Amniotic stem cell (primary cell): Measurements from ENCODE around the gene PRM3.

Experiments
- DNase-seq: peaks from one replicate; lab custom pipeline; 2025; lab: John Stamatoyannopoulos, UW

Gene PRM3

DNA sequence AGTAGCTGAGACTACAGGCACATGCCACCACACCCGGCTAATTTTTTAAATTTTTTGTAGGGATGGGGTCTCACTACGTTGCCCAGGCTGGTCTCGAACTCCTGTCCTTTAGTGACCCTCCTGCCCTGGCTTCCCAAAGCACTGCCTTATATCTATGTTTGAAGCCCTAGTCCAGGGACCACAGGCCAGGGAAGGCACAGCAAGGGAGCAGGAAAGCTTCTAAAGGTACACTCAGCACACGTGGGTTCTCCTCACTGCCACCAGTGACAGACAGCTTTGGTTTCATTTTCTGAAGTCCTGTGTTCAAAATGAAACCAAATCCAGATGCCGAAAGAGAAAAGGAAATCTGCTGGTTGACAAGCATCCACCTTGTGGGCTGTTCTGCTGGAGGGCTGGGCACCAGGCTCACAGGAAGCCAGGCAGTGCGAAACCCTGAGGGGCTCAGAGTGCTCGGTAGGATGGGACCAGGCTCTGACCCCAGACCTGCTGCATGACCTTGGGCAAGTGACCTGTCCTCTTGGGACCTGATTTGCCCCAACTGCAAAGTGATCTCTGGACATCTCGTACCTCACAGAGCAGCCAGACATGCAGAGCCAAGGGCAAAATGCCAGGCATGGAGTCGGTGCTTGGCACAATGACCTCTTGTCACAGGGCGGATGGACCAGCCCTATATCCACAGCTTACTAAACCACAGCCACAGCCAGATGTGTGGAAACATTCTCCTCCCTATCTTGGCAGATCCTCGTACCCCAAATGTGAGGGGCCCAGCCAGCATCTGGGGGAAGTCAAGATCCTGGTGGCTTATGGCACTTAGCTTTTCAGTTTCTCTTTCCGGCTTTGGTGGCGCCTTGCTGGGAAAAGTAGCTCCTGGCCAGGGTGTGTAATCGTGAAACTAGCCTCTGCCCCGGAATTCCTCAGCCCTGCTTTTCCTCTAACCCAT lies 14.6 kb downstream of the PRM3 start:
- DNase-seq, result no peak

DNA sequence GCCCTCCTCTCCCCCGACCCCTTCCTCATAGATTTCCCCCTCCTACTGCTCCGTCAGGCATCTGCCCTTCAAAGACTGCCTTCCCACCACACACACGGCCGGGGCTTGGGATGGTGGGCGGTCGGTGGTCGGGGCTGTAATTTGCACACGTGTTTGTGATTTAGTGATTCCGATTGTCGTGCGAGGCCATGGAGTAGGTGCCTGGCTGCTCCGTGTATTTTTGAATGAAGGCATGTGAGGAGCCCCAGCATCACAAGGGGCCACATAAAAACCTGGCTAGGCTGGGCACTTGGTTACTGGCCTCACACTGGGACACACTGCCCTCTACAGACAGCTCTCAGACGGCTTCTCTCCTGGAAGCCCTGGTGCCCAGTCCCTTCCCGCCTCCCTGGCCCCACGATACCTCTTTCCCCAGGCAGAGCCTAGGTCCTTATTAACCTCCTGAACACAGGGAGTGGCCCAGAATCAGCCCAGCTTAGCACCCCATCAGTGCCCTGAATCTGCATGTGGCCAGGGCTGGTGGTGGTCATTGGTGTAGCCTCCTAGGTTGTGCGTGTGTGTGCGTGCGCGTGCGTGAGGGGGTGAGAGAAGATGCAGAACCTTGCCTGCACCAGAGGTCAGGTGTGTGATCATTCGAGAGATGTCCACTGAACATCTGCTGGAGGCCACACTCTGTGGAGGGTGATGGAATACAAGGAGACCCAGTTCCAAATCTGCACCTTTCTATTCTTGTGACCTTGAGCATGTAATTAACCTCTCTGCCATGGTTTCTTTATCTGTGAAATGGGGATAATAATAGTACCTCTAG lies 16.1 kb downstream of the PRM3 start:
- DNase-seq, result peak; percentile 68

DNA sequence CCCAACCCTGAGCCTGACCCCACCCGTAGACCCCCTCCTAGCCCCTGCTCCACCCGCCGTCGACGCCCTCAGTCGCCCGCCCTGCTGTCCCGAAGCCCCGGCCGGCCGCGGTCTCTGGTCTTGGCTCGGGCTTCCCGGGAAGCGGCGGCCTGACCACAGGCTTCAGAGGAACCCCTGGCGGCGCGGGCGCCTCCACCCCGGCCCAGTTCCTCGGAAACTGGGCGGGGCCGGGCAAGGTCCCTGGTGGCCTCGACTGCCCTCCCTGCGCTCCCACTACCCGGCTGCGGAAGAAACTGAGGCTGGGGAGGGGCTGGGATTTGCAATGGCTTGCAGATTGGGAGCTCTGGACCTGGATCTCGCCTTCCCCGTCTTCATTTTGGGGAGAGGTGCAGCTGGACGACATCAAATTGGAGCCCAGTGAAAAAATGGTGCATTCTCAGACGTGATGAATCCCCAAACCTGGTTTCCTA lies 16.7 kb downstream of the PRM3 start:
- DNase-seq, result peak; percentile 9

DNA sequence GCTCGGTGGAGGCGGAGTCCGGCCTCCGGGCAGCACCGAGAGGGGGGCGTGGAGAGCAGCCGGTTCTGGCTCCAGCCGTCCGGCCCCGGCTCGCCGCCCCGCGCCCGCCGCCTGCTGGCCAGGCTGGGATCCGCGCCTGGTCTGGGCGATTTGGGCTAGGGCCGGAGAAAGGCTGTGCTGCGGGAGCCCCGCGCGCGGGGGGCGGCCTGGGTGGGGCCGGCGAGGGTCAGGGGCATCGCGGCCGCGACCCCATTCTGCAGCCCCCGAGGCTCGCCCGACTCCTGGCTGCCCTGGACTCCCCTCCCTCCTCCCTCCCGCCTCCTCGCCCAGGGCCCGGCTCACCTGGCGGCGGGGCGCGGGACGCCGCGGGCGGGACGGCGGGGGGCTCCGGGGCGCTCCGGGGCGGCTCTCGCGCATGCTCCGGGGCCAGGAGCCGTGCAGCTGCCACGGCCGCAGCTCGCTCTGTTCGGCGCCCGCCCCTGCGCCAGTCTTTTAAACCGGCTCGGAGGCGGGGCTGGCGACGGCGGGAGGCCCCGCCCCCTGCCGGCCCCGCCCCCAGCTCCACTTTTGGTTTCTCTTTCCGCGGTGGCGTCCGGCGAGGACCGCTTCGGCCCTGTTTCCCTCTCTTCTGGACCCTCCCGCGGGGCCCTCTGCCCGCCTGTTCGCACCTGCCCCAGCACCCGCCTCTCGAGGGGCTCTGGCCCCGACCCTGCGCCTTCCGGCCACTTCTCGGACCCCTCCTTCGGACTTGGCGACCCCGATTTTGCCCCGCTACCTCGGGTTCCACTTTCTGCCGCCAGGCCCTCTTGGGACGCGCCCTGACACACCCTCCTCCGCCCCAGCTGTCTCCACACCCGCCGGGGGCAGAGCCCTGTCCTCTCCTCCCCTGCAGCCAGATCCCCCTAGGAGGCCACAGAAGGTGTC lies 17.4 kb downstream of the PRM3 start, which contains the start of gene SOCS1:
SOCS1 (minus strand) TSS at position 468 of the 924 bp plus-strand sequence. CDS start 726 bp downstream, outside the sequence.
- DNase-seq, result peak; percentile 74

DNA sequence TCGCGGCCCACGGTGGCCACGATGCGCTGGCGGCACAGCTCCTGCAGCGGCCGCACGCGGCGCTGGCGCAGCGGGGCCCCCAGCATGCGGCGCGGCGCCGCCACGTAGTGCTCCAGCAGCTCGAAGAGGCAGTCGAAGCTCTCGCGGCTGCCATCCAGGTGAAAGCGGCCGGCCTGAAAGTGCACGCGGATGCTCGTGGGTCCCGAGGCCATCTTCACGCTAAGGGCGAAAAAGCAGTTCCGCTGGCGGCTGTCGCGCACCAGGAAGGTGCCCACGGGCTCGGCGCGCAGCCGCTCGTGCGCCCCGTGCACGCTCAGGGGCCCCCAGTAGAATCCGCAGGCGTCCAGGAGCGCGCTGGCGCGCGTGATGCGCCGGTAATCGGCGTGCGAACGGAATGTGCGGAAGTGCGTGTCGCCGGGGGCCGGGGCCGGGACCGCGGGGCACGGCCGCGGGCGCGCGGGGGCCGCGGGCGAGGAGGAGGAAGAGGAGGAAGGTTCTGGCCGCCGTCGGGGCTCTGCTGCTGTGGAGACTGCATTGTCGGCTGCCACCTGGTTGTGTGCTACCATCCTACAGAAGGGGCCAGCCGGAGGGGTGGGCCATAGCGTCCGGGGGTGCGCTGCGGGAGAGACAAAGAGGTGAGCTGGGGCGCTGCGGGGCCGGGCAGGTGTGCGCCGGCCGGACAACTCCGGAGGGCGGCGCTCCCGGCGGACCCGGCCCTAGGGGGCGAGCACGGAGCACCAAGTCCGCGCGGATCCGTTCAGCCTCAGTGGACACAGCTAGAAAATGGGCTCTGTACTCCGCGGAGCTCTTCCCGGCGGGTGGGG lies 18.3 kb downstream of the PRM3 start:
- peak; percentile 11 for DNase-seq

DNA sequence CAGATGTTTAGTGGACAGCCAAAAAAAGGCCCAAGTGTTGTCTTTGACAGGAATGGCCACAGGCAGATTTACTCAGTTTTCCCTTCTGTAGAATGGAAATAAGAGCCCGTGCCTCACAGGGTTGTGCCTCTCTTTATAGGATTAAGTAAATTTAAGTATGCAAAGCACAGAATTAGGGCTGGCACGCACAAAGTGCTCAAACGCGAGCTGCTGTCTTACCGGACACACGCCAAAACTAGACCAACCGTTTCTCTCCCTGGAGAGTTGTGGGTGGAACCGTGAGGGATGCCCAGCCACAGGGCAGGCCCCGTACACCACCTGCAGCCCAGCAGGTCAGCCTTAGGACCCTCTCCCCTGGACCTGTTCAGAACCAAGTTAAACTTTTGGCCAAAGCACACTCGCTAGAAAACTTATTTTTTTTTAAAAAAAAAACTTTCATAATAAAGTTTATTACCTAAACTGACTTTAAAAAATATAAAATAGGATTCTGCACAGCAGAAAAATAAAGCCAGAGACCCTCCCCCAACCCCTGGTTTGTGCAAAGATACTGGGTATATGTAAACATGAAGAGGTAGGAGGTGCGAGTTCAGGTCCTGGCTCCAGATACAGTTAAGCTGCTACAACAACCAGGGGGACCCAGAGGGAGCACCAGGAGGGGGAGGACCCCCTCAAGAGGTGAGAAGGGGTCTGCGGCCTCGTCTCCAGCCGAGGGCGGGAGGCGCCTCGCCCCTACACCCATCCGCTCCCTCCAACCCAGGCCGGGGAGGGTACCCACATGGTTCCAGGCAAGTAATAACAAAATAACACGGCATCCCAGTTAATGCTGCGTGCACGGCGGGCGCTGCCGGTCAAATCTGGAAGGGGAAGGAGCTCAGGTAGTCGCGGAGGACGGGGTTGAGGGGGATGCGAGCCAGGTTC lies 19.2 kb downstream of the PRM3 start:
- DNase-seq, result no peak

DNA sequence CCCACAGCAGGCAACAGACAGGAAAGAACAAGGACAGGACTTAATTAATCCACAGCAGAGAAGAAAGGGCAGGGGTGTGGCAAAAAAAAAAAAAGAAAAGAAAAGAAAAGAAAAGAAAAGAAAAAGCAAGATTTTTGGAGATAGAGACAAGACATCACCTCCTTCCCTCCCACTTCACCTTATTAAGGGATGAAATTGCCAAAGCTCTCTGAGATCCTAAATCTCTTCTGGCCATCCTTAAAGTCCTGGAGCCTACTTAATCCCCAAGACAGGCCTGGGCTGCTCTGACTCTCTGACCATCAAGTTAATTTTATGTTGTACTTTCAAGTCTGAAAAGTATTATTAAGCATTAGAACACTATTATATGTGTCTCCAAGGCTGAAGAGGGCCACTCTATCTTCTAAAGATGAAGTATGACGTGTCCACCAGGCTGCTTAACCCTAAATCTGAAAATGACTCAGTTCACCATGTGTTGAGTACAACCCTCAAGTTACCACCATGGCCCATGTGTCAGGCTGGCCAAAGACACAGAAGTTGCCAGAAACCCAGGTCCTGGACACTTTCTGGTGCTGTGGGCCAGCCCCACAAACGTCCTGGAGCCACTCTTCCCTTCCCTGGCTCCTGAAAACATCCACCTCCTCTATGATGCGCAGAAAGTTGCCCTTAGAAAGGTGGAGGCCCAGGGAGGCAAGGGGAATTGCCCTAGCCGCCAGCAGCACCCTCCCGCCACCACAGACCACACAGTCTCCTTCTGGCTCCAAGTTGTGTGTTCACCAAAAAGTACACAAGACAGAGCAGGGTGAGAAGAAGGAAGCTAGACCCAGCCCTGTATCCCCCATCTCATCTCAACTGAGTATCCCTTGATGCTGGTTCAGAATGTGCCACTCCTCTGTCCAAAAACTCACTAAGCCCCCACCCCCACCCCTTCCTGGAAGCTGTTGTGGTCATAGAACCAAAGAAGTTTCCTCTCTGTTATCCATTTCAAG lies 20.1 kb downstream of the PRM3 start:
- DNase-seq, result no peak

DNA sequence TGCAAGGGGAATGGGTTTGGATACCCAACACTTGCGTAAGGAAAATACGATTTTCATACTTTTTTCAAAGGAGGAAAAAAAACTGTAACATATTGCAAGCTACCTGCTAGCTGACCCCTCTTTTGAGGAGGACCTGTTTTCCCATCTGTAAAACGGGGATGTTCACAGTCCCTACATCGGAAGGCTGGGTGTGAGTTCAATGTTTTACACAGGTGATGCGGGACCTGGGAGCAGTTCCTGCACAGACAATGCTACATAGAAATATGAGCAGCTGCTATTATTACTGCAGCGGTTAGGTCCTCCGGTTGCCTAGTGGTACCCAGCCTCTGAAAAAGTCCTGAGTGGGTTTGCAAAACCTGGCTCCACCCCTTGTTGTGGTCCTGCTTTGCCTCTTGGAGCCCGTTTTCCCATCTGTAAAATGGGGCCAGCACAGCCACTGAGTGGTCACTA lies 20.9 kb downstream of the PRM3 start:
- no peak for DNase-seq

DNA sequence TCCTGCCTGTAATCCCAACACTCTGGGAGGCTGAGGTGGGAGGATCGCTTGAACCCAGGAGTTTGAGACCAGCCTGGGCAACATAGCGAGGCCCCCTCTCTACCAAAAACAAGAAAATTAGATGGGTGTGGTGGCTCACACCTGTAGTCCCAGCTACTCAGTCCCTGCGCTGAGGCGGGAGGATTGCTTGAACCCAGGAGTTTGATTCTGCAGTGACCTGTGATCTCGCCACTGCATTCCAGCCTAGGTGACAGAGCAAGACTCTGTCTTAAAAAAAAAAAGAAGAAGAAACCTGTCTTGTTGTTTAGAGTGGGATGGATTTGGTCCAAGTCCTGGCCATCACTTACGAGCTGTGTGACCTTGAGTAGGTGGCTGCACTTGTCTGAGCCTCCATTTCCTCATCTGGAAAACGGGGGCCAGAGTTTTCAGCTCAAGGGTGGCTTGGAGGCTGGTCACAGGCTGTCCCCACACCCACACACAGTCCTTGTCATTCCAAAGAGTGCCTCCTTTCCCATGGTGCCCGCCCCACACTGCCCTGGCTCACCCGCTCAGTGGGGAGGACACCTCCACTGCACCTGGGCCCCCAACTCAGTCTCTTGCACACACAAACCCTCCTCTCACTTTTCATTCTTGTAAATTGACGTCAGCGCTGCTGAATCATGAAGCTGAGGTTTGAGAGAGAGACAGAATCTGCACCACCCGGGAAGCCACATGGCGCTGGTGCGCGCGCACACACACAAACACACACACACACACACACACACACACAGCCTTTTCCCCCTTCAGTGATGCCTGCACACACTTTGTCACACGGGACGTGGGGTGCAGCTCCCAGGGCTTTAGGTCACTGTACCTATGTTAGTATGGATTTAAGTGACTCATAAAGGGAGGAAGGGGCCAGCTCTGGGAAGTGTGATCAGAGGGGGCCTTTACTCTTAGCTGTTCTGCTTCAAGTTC lies 21.6 kb downstream of the PRM3 start:
- no peak for DNase-seq

DNA sequence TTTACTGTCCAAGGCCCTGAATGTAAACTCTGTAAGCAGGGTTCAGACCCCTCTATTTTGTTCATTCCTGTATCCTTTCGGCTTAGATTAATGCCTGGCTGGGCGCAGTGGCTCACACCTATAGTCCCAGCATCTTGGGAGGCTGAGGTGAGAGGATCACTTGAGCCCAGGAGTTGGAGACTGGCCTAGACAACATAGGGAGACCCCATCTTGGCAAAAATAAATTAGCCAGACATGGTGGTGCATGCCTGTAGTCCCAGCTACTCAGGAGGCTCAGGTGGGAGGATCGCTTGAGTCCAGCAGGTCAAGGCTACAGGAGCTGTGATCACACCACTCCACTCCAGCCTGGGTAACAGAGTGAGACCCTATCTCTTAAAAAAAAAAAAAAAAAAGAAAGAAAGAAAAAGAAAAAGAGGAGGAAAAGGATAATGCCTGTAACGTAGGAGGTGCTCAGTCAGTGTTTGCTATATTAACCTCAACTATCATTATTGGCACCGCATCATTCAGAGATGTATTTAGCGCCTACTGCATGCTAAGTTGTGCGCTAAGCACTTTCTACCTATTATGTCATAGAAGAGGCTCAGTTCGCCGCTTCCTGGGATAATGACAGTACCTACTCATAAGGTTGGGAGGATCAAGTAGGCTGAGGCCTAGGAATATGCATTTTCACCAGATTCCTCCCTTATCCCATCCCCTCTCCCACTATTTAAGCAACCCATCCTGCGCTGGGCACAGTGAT lies 22.5 kb downstream of the PRM3 start:
- no peak for DNase-seq

DNA sequence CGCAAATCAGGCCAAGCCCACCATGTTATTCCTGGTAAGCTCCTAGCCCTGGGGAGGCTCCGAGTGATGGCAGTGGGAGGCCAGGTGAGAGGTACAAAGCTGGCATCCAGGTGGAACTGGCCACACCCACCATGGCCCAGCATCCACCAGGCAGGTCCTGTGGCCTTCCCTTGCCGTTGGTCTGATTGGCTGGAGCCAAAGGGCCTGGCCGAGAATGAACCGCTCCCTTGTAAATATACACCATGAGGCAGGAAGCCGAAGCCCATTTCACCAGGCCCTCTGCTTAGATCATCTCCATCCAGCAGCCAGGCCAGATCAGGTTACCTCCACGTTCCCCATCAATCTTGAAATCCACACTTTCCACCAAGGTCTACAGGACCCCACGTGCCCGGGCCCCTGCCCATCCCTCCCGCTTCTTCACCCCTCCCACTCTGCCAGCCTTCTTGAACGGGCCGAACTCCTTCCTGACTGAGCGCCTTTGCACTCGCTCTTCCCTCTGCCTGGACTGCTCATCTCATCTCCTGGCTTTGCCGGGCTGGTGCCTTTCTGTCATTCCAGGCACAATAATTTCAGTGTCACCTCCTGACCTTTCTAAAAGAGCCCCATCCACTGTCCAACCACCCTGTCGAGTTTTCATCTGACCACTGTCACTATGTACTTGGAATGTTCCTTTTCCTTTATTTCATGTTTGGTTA lies 23.2 kb downstream of the PRM3 start:
- DNase-seq, result no peak

DNA sequence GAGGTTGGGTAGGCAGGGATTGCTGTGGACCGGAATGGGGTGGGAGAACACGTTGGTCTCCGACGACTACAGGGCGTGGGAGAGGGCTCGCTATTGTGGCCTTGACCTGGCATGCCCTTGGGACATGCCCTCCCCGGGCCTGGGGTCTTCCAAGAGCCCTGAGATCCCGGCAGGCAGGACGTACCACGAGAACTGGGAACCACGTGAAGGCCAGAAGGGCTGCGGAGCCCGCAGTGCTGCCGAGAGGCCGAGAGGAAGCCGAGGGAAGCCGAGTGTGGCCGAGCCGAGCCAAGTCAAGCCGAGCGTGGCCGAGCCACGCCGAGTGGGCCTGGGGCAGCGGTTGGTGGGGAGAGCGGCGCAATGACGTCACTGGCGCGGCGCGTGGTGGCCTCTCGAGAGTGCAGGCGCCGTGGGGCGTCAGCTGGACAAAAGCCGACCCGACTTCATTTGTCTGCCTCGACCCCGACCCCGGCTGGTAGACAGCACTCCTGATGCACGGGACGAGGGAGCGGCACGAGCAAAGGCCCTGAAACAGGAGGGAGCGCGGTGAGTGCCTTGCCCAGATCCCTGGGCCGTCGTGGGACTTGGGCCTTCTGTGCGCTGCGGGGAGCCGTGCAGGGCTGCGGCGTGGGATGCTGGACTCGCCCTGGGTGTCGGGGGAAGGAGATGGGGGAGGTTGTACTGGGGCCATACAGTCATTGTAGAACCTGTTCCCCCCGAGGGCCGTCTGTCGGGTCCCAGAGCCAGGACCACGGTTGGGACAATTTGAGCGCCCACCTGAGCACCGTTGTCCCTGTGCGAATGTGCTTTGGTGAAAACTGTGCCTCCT lies 24.0 kb downstream of the PRM3 start:
- no peak for DNase-seq

DNA sequence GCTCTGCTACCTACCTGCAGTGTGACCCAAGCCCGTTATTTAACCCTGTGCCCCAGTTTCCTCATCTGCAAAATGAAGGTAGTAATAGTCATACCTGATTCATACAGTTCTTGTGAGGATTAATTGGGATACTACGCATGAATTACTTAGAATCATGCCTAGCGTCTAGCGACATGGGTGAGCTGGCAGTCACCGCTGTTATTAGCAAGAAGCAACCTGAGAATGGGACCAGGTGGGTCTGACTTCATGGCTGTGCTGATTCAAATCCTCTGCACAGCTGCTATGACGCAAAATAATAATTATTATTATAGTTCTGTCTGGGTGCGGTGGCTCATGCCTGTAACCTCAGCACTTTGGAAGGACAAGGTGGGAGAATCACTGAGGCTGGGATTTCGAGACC lies 25.3 kb downstream of the PRM3 start:
- DNase-seq, result no peak

DNA sequence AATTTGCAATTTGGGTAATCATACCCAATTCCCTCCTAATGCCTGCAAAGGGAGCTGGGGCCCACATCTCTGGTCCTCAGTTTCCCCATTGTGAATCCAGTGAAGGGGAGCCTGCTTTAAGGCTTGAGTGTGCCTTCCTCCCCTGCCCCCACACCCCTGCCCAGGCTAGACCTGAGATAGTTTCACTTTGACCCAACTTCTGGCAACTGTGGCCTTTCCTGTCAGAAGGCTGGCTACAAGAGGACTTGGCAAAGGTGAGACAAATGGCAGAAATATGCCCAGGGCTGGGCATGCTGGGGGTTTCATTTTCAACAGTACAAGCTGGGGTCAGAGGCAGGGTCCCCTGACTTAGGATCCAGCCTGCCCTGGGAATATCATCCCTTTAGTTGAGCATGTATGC lies 27.4 kb downstream of the PRM3 start:
- no peak for DNase-seq

DNA sequence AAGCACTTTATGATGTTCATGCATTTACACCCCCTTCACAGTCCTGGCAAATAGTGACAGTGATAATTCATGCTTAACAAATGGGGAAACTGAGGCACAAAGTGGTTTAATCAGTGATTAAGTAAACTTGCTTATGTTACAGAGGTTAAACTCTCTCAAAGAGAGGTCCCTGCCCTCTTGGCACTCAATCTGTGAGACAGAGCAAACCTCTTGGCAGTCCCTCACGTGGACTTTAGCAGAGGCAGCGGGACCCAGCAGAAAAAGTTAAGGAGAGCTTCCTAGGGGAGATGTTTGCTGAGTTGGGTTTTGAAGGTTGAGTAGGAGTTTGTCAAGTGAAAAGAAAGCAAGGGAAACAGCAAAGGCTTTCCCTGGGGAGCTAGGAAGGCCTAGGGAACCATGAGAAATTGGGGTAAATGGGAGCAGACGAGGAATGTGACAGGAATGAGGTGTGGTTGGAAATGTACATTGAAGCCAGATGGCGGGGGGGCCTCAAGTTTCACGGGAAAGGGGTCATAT lies 28.1 kb downstream of the PRM3 start:
- no peak for DNase-seq
